Uterus (tissue), 2 donors: ENCODE measurements around the gene ADGRF5.
"Not testable (repeated sequence)": the region's sequence is repeated elsewhere in the genome, so short reads cannot be mapped to it uniquely, and the experiment has no call there.

Source experiments
- POLR2A ChIP-seq, 2 donors: fragments of 450-650 bp; IDR thresholded peaks; one replicate each; pipeline ENCODE4 v1.6.1; 2016; ENCODE audit warnings: antibody characterized with exemption in 2 of 2, mild to moderate bottlenecking in 1 of 2, moderate library complexity in 1 of 2
- TF ChIP-seq, protein P1 (sequence below), 4 experiments: fragments of 200-600 bp in 2 of 4; fragments of 450-650 bp in 2 of 4; sonication (generic) in 2 of 4; IDR thresholded peaks; one replicate each; pipeline ENCODE4 v1.5.1; 2016 to 2019; ENCODE audit warnings: antibody characterized with exemption in 4 of 4, mild to moderate bottlenecking in 2 of 4, moderate library complexity in 1 of 4

GRCh38 chr6:46834257-46834916, 87.4 kb downstream of the ADGRF5 start:
- TF ChIP-seq, protein P1, sequence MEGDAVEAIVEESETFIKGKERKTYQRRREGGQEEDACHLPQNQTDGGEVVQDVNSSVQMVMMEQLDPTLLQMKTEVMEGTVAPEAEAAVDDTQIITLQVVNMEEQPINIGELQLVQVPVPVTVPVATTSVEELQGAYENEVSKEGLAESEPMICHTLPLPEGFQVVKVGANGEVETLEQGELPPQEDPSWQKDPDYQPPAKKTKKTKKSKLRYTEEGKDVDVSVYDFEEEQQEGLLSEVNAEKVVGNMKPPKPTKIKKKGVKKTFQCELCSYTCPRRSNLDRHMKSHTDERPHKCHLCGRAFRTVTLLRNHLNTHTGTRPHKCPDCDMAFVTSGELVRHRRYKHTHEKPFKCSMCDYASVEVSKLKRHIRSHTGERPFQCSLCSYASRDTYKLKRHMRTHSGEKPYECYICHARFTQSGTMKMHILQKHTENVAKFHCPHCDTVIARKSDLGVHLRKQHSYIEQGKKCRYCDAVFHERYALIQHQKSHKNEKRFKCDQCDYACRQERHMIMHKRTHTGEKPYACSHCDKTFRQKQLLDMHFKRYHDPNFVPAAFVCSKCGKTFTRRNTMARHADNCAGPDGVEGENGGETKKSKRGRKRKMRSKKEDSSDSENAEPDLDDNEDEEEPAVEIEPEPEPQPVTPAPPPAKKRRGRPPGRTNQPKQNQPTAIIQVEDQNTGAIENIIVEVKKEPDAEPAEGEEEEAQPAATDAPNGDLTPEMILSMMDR (IDR thresholded peaks at IDR 0.05): not testable (repeated sequence)
- not testable (repeated sequence) for TF ChIP-seq POLR2A (IDR thresholded peaks at IDR 0.05)
